Dedifferentiated amniotic fluid mesenchymal stem cell (primary cell): Measurements from ENCODE around the gene SWSAP1.

Source experiments
- DNase-seq: peaks from one replicate; pipeline ENCODE4 v3.0.0-alpha.2; 2016; ENCODE audit errors: extremely low spot score

Gene SWSAP1

GRCh38 chr19:11408591-11408990 lies 34.1 kb downstream of the SWSAP1 start:
- DNase-seq: no peak

GRCh38 chr19:11410682-11411081 lies 36.2 kb downstream of the SWSAP1 start:
- no peak for DNase-seq

GRCh38 chr19:11414544-11414943 lies 40.1 kb downstream of the SWSAP1 start:
- DNase-seq: no peak

- no peak for DNase-seq
Observed at GRCh38 chr19:11416346-11417052, 42.0 kb downstream of the SWSAP1 start.

- no peak for DNase-seq
Observed at GRCh38 chr19:11418094-11418548, 43.7 kb downstream of the SWSAP1 start.

- no peak for DNase-seq
Observed at GRCh38 chr19:11418549-11419506, 44.4 kb downstream of the SWSAP1 start, which contains the start of gene RGL3. Gene RGL3 (minus strand): TSS chr19:11419314. CDS start chr19:11419278, 36 bp downstream.

GRCh38 chr19:11420429-11421370 lies 46.2 kb downstream of the SWSAP1 start:
- no peak for DNase-seq

GRCh38 chr19:11421371-11422098 lies 47.1 kb downstream of the SWSAP1 start:
- no peak for DNase-seq

GRCh38 chr19:11422163-11423065 lies 47.9 kb downstream of the SWSAP1 start:
- DNase-seq: no peak

GRCh38 chr19:11423164-11423790 lies 48.8 kb downstream of the SWSAP1 start:
- no peak for DNase-seq

GRCh38 chr19:11423791-11424181 lies 49.3 kb downstream of the SWSAP1 start:
- DNase-seq: no peak
